Measurements from ENCODE around the gene TLR5.

TLR5 gene

GRCh38 chr1:223068900-223069665, 74.0 kb downstream of the TLR5 start:
- DNase-seq (ENCODE audit: low read depth in 2 of 2), result no peak

GRCh38 chr1:223067914-223068313, 75.1 kb downstream of the TLR5 start:
- no peak for DNase-seq (ENCODE audit: low read depth in 2 of 2)

DNA sequence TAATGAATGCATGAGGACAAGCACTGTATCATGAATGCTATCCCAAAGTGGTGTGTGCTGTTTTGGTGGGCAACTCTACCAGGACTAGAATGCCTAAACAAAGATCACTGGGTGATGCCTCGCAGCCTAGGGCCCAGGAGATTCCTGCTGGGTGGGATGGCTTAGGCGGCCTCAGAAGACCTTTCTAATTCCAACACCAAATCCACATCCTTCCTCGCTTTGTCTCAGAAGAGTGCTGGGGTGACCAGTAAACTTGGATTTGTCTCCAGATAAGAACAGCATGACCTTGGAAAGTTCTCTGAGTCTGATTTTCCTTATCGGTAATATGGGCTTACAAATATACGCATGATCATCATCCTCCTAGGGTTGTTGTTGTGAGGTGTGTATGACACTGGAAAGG, 76.6 kb downstream of the TLR5 start:
- DNase-seq (ENCODE audit: low read depth in 2 of 2), result no peak

GRCh38 chr1:223062177-223062576, 80.9 kb downstream of the TLR5 start:
- no peak for DNase-seq (ENCODE audit: low read depth in 2 of 2)

DNA sequence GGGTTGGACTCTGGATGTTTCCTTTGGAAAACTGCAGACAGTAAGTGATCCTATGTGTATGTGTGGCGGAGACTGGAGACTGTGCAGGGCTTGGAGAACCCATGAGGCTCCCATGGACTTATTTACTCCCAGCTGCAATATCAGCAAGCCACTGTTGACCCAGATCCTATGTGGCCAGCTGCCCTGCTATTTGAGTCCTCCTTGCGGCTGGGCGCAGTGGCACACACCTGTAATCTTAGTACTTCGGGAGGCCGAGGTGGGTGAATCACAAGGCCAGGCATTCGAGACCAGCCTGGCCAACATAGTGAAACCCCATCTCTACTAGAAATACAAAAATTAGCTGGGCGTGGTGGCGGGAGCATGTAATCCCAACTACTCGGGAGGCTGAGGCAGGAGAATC, 83.5 kb downstream of the TLR5 start:
- no peak for DNase-seq (ENCODE audit: low read depth in 2 of 2)
